IMR-90 (cell line): ENCODE results near the gene GPSM3. TPM values are rescaled to one million over a fixed set of nuclear protein-coding genes. Genes with fewer than 3 reads are reported as not detected.

ENCODE experiments used
- ATAC-seq: fragments of 200-7000 bp; cut with Tn5 transposase; 2 replicates; pipeline ENCODE4 v1.9.1; 2020; ENCODE audit warnings: low read depth, mild to moderate bottlenecking, moderate library complexity
- BruUV-seq: library from RNA; stranded (reverse); fragments of 400-500 nt; replicated peaks from 2 replicates; lab custom pipeline; 2021; lab: Mats Ljungman, UMichigan
- CTCF ChIA-PET: fragments of 300-600 bp; formaldehyde crosslinking; extraction: SDS; loops from one replicate; lab custom pipeline; 2021; ENCODE audit warnings: antibody characterized with exemption; lab: Yijun Ruan, JAX
- POLR2A ChIA-PET: fragments of 300-600 bp; sonication (Branson Sonifier 250); formaldehyde crosslinking; loops from one replicate; lab custom pipeline; 2022; ENCODE audit warnings: antibody characterized with exemption; ENCODE audit not compliant: unreplicated experiment; lab: Charles Lee
- DNase-seq: peaks from one replicate; pipeline ENCODE4 v3.0.0; 2013
- H2AFZ ChIP-seq: replicated peaks from 2 replicates; pipeline ENCODE3; 2013; ENCODE audit warnings: low read length, mild to moderate bottlenecking; ENCODE audit not compliant: poor library complexity
- H2AK5ac ChIP-seq: 2 replicates; pipeline ENCODE4 v1.6.1; 2013; ENCODE audit warnings: low read depth, low read length, inconsistent platforms
- H2AK9ac ChIP-seq: replicated peaks from 2 replicates; pipeline ENCODE3; 2013; ENCODE audit warnings: mild to moderate bottlenecking, low read depth, low read length, moderate library complexity; ENCODE audit not compliant: poor library complexity
- H2BK120ac ChIP-seq: 2 replicates; pipeline ENCODE4 v1.6.1; 2013; ENCODE audit warnings: low read depth, low read length, inconsistent platforms
- H2BK15ac ChIP-seq: 3 replicates; pipeline ENCODE4 v1.6.1; 2013; ENCODE audit warnings: low read depth, low read length, inconsistent platforms
- H2BK20ac ChIP-seq: 2 replicates; pipeline ENCODE4 v1.6.1; 2013; ENCODE audit warnings: low read depth, mild to moderate bottlenecking, inconsistent platforms, low read length, moderate library complexity
- H2BK5ac ChIP-seq: 2 replicates; pipeline ENCODE4 v1.6.1; 2013; ENCODE audit warnings: mild to moderate bottlenecking, low read depth, low read length, inconsistent platforms; ENCODE audit not compliant: poor library complexity, severe bottlenecking
- H3K14ac ChIP-seq: replicated peaks from 2 replicates; pipeline ENCODE4 v1.6.1; 2013; ENCODE audit warnings: low read depth, low read length, inconsistent platforms
- H3K18ac ChIP-seq: 2 replicates; pipeline ENCODE4 v1.6.1; 2013; ENCODE audit warnings: low read depth, low read length, control low read depth
- H3K23ac ChIP-seq: 2 replicates; pipeline ENCODE4 v1.6.1; 2013; ENCODE audit warnings: low read depth, low read length, inconsistent platforms
- H3K27ac ChIP-seq: 2 replicates; pipeline ENCODE4 v1.5.1; 2013; ENCODE audit warnings: mild to moderate bottlenecking, control low read depth, low read length; ENCODE audit not compliant: insufficient read depth
- H3K27me3 ChIP-seq: 2 replicates; pipeline ENCODE4 v1.6.1; 2013; ENCODE audit warnings: low read length; ENCODE audit not compliant: control insufficient read depth, insufficient read depth
- H3K36me3 ChIP-seq: 2 replicates; pipeline ENCODE4 v1.6.1; 2013; ENCODE audit warnings: low read length, mixed read lengths; ENCODE audit not compliant: control insufficient read depth, insufficient read depth
- H3K4ac ChIP-seq: 2 replicates; pipeline ENCODE4 v1.6.1; 2013; ENCODE audit warnings: low read depth, low read length, inconsistent platforms
- H3K4me1 ChIP-seq: 2 replicates; pipeline ENCODE4 v1.6.1; 2013; ENCODE audit warnings: low read length, mixed read lengths; ENCODE audit not compliant: control insufficient read depth, insufficient read depth
- H3K4me2 ChIP-seq: 2 replicates; pipeline ENCODE4 v1.6.1; 2013; ENCODE audit warnings: low read depth, mild to moderate bottlenecking, control low read depth, low read length, moderate library complexity
- H3K4me3 ChIP-seq: 2 replicates; pipeline ENCODE4 v1.5.1; 2013; ENCODE audit warnings: low read depth, mild to moderate bottlenecking, control low read depth, low read length, moderate library complexity; ENCODE audit not compliant: insufficient read depth
- H3K56ac ChIP-seq: 2 replicates; pipeline ENCODE4 v1.6.1; 2013; ENCODE audit warnings: low read length, inconsistent platforms; ENCODE audit not compliant: insufficient read depth; ENCODE audit errors: extremely low read depth
- H3K79me1 ChIP-seq, 2 experiments: 2 replicates each; pipeline ENCODE4 v1.6.1; 2013; ENCODE audit warnings: low read length in 2 of 2, inconsistent platforms in 1 of 2, low read depth in 1 of 2
- H3K9ac ChIP-seq: 2 replicates; pipeline ENCODE4 v1.6.1; 2013; ENCODE audit warnings: low read depth, low read length, control low read depth
- H3K9me1 ChIP-seq: 2 replicates; pipeline ENCODE4 v1.6.1; 2013; ENCODE audit warnings: low read length, inconsistent platforms; ENCODE audit not compliant: insufficient read depth
- H3K9me3 ChIP-seq: 2 replicates; pipeline ENCODE4 v1.6.1; 2013; ENCODE audit warnings: low read length; ENCODE audit not compliant: control insufficient read depth, insufficient read depth
- H4K20me1 ChIP-seq: 2 replicates; pipeline ENCODE4 v1.6.1; 2013; ENCODE audit warnings: low read length, inconsistent platforms; ENCODE audit not compliant: insufficient read depth
- H4K5ac ChIP-seq: 2 replicates; pipeline ENCODE4 v1.6.1; 2013; ENCODE audit warnings: mild to moderate bottlenecking, low read depth, low read length, control low read depth
- H4K8ac ChIP-seq, 2 experiments: 2 replicates each; pipeline ENCODE4 v1.6.1; 2013; ENCODE audit warnings: low read depth in 2 of 2, low read length in 2 of 2, control low read depth in 1 of 2, inconsistent platforms in 1 of 2
- H4K91ac ChIP-seq: 2 replicates; pipeline ENCODE4 v1.6.1; 2013; ENCODE audit warnings: low read depth, low read length, inconsistent platforms; ENCODE audit not compliant: insufficient read depth
- CHD1 ChIP-seq: IDR thresholded peaks from 2 replicates; pipeline ENCODE4 v1.6.1; 2012; ENCODE audit warnings: low read depth, low read length, improper control_type of control experiment
- RAD21 ChIP-seq: IDR thresholded peaks from 2 replicates; pipeline ENCODE4 v1.6.1; 2012; ENCODE audit warnings: low read length, improper control_type of control experiment
- WGBS, 2 experiments: methylation state at CpG; one replicate each; pipeline versions ENCODE4 v1.1.5 to v1.1.7; 2013; ENCODE audit warnings: missing lambda C conversion rate in 2 of 2; ENCODE audit not compliant: insufficient read length in 1 of 2; ENCODE audit errors: extremely low coverage in 2 of 2; 5-methylcytosine and 5-hydroxymethylcytosine counted together
- dilution Hi-C: fragments of 300-500 bp; cut with HindIII; formaldehyde crosslinking; loops from one replicate; pipeline ENCODE4 v1.14.3; 2018; ENCODE audit warnings: low sequenced_read_pairs; ENCODE audit not compliant: unreplicated experiment
- in situ Hi-C: fragments of 300-500 bp; cut with MboI; formaldehyde crosslinking; loops from 3 replicates; pipeline ENCODE4 v1.14.3; 2019; ENCODE audit warnings: low sequenced_read_pairs, inconsistent platforms, mixed read lengths
- intact Hi-C: fragments of 100-400 bp; cut with micrococcal nuclease; formaldehyde crosslinking; loops from 2 replicates; pipeline ENCODE4 v1.10.0; 2022
- polyA plus RNA-seq, 3 experiments: library from polyadenylated mRNA; depleted of rRNA; stranded (reverse); fragments of >200 nt; gene quantifications; 2 replicates each; pipeline ENCODE4 v1.2.3, GENCODE V29; 2012; ENCODE audit warnings: low replicate concordance in 1 of 3
- total RNA-seq: library from RNA; depleted of rRNA; stranded (reverse); fragments of >200 nt; gene quantifications from 2 replicates; pipeline ENCODE4 v1.2.3, GENCODE V29; 2012

GPSM3 gene
- total and polyA plus RNA-seq, 2 of the 4 experiments (the other 2 are of a cell fraction), result 3.0 to 9.8 TPM

GRCh38 chr6:32179766-32180405, 12.6 kb downstream of the GPSM3 start:
- Histone ChIP-seq H4K5ac (no peak overlapping the region), H4K20me1 (peaks cover 3% of the 10 kb centered on the region; the same call in 1 of the 2 replicates), H2AK9ac (no peak overlapping the region), H3K4me2 (no peak overlapping the region), H3K14ac (no peak overlapping the region), H3K9ac (no peak overlapping the region), H2AK5ac (no peak overlapping the region), H3K56ac (no peak overlapping the region), H3K4me3 (no peak overlapping the region), H3K27ac (no peak overlapping the region), H2BK120ac (no peak overlapping the region), H3K79me1 (peaks cover 12 to 47% of the 10 kb centered on the region in 2 experiments), H3K9me1 (peaks cover 18% of the 10 kb centered on the region), H3K36me3 (peaks cover 21% of the 10 kb centered on the region; the same call in 1 of the 2 replicates), H3K9me3 (no peaks in the 10 kb centered on the region), H2BK20ac (no peak overlapping the region), H4K8ac (no peak overlapping the region), H2AFZ (no peak overlapping the region), H3K4me1 (peaks cover 4% of the 10 kb centered on the region), H2BK15ac (no peak overlapping the region), H3K18ac (no peak overlapping the region), H4K91ac (no peak overlapping the region), H3K23ac (no peak overlapping the region), H3K27me3 (no peaks in the 10 kb centered on the region), H2BK5ac (no peak overlapping the region), H3K4ac (no peak overlapping the region)
- no CpG with 5 or more reads among the region's 10 CpGs for WGBS, 2 experiments
- no peak for TF ChIP-seq CHD1
- no peak for TF ChIP-seq RAD21
- ChIA-PET CTCF (interaction anchor here (0.5 kb wide), 1 partner anchor 75 kb away, joined by 3 read pairs; no protein-coding TSS in a partner anchor), POLR2A (no interaction called here)
- no peak for DNase-seq
- BruUV-seq, result no TSS peak
- intact Hi-C loops, result loop anchor here (5.0 kb wide), 1 partner anchor 63 kb away; no protein-coding TSS in a partner anchor
- dilution Hi-C loops, result no loop called here
- in situ Hi-C loops, result loop anchor here (10.0 to 25.0 kb wide), 2 partner anchors 205 to 782 kb away; partner anchors contain the start of genes BRD2, DXO and HLA-DMA
- ATAC-seq, result no peak
